Measurements from ENCODE around the gene SERTAD2.

DNA sequence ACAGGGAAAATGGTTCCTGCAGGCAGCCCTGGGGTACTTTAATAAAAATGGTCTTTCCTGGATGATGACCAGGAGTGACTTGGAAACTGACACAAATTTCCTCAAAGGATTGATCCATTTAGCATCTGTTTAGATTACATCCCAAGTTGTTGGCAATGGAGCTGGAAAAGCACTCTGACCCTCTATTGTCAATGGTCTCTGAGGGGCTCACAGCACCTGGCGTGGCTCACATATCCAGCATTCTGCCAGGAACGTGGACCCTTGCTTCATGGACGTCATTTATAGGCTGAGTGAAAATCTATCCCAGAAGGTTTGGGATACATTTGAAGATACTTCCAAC, 43.8 kb downstream of the SERTAD2 start:
- TF ChIP-seq CTCF (conservative IDR thresholded peaks at IDR 0.05): no peak
- TF ChIP-seq ZFX (IDR thresholded peaks at IDR 0.05): no peak

All from C4-2B (cell line).